COLO668 (cell line): ENCODE measurements around the gene CCDC112.
"Not testable (repeated sequence)": the region's sequence is repeated elsewhere in the genome, so short reads cannot be mapped to it uniquely, and the experiment has no call there.

Source experiments
- DNase-seq: peaks from one replicate; lab custom pipeline; 2025; ENCODE audit not compliant: unreplicated experiment; lab: John Stamatoyannopoulos, UW

CCDC112 gene

DNA sequence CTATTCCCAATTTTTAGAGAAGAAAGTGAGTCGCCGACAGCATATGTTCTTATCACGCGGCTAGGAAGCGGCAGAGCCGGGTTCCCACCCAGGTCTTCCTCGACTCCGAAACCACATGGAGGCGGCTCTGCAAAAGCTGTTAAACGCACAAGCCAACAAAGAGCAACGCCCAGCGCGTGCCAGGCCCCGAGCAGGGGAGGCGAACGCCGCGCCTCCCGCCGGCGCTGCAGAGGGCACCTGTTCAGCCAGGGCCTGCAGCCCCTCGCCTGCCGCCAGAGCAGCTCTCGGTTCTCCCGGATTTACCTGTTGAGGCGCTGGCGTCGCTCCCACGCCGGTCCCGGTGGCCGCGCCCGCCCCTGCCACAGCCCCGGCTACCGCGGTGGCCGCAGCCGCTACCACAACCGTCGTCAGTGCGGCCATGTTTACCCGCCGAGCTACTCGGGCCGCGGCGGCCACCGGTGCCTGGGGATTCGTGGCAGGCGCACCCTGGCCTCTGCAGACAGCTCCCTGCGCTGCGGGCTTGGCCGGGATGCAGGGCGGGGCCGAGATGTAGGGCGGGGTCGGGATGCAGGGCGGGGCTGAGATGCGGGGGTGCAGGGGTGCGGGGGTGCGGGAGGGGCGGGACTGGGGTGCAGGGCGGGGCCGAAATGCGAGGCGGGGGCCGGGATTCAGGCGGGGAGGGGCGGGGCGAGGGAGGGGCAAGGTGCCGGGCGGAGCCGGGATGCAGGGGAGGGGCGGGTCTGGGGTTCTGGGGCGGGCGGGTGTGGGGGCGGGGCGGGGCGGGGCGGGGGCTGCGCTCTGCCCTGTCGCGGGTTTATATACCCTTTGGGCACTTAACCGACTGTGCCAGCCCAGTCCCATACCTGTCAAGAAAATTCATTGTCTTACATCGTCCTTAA, at the start of gene CCDC112:
TSS of gene CCDC112 (minus strand) at position 531 of the 899 bp plus-strand sequence. CDS start at position 420, 111 bp downstream.
- peak; percentile 85 for DNase-seq

DNA sequence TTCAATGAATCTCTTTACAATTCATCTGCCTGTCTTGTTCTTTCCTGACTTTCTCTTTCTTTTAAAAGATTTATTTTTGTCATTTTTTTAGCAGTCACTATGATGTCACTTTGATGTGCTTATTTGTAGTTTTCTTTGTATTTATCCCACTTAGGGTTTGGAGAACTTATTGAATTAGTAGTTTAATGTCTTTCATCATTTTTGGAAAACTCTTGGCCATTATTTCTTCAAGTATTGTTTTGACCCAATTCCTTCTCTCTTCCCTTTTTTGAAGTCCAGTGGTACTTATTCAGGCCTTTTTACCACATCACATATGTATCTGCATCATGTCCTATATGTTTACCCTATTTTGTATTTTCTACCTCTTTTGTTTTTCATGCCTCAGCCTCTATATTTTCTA, 48.9 kb upstream of the CCDC112 start:
- no peak for DNase-seq

DNA sequence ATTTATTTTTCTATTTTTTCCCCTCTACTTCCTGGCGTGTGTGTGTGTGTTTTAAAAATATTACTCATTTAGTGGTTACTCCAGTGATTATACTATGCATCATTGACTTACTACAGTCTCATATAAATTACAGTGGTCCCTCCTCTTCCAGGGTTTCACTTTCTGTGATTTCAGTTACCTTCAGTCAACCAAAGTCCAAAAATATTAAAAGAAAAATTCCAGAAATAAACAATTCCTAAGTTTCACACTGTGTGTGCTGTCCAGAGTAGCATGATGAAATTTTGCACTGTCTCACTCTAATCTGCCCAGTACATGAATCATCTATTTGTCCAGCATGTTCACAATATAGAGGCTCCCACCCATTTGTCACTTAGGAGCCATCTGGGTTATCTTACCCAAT, 47.4 kb upstream of the CCDC112 start:
- DNase-seq = no peak

DNA sequence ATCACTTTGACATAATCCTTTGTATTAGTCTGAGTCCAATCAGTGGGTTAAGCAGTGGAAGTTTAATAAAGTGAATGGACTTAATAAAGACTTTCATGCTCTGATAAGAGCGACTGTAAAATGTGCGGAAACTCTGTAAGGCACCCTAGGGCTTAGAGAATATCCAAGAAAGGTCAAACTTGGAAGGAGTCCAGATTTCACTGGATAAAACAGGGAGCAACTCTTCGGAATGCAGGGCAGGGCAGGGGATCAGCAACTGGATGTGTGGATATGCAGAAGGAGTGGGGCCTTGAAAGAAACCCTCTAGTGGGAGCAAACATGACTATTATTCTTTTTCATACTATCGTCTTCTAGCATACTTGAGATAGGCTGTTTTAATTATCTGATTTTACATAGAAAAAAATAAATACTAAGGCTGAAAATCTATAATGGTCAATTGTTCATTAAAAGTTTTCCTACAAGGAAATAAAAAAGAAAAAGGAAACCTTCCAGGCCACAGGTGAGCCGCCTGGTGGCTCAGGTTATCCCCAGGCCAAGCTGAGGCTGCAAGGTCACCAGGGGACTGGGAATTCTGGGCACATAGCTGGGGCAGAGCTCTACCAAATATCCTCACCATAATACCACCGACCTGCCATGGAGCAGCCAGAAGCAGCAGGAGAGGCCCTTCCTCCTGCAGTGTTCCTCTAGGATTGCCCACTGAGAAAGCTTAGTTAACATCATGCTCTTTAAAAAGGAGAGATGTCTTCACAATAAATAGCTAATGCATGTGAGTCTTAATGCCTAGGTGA, 46.3 kb upstream of the CCDC112 start:
- DNase-seq = no peak

DNA sequence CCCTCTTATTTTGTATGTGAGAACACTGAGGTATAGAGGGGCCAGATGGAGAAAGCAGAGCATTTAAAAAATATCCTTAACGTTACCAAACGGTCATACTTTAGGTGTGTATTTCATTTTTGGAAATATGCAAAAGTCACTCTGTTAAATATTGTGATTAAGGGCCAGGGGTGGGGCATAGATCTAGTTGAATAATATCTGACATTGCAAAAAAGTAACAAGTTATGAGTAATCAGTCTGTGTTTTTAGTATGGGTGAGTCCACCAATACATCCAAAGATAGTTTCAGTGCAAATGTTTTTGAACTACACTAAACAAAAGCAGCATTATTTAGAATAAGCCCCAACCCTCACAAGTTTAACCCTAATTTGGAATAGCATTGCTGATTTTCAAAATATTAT, 45.3 kb upstream of the CCDC112 start:
- DNase-seq = no peak

- no peak for DNase-seq
Observed at GRCh38 chr5:115338851-115339250, 42.4 kb upstream of the CCDC112 start.

DNA sequence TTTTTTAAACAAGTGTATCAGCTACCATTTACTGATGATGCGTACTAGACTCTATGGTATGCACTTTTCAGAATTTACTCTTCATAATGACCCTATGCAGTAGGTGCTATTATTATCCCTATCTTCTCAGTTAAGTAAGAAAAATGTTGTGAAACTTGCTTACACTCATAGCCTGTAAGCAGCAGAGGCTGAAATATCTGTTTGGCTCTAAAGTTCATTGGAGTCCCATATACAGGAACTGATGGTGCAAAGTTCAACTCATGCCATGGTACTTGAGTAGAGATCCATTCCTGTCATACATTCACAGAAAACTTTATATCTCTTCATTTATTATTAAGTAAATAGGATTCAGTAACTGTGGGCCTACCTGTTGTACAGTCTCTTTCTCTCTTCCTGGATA, 41.4 kb upstream of the CCDC112 start:
- no peak for DNase-seq

DNA sequence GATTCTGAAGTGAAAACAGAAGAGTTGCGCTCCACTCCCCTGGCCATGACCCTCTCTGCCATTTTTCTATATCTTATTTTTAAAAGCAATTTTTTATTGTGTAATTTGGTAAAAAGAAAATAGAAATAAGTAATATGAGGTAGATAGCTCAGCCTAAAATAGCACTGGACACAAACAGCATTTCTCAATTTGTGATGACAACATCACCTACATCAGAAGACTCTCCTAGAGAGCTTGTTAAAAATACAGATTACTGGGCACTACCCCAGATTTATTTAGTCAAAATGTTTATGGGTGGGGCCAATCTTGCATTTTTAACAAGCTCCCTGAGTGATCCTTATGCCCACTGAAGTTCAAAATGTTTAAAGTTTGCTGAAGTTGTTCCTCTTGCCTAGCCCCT, 40.5 kb upstream of the CCDC112 start:
- DNase-seq = no peak

GRCh38 chr5:115336201-115336720, 39.8 kb upstream of the CCDC112 start:
- DNase-seq = no peak

- DNase-seq = no peak
Observed at GRCh38 chr5:115335301-115335700, 38.8 kb upstream of the CCDC112 start.

DNA sequence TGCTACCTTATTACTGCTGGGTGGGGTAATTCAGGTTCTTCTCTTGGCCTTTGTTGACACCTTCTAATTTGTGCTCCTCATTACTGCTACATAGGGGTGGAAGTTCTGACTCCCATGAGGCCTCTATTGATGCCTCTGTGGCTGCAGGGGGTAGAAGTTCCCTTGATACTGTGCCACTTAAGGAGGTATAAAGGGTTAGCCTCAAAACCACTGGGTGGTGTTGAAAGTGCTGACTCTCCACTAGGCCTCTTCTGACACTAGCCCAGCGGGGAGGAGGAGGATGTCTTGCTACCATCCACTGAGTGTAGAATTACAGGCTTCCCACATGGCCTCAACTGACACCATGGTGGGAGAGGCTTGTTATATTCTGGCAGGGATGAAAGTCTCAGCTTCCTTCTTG, 36.7 kb upstream of the CCDC112 start:
- DNase-seq = no peak

GRCh38 chr5:115330830-115331229, 34.4 kb upstream of the CCDC112 start:
- no peak for DNase-seq

GRCh38 chr5:115329475-115329874, 33.0 kb upstream of the CCDC112 start:
- no peak for DNase-seq

DNA sequence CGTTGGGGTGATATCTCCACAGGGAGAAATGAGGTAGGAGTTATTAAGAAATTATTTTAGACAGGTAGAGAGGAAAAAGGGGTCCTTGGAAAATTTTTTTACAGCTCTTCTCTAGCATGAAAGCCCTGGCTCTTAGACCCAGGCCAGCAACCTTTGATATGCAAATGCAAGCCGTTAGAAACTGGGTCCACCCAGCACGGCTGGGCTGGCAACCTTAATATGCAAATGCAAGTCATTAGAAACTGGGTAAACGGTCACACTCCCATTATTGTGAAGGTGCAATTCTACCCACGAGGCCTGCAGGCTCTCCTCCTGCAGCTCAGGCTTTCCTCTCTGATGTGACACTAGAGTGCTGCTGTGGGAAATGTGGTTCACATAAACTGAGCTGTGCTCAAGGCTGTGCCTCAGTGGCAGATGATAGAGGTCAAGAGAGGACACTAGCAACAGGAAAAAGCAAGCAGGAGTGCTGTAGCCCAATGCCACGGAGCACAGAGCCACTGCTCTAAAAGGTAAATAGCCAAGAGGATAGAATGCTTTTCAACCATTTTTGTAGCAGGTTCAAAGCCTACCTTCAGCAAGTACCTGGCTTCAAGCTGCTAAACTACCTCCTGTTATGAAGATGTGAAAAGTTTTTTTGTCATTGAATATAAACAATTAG, 32.3 kb upstream of the CCDC112 start:
- not testable (repeated sequence) for DNase-seq

- no peak for DNase-seq
Observed at GRCh38 chr5:115325296-115325959, 29.0 kb upstream of the CCDC112 start.

DNA sequence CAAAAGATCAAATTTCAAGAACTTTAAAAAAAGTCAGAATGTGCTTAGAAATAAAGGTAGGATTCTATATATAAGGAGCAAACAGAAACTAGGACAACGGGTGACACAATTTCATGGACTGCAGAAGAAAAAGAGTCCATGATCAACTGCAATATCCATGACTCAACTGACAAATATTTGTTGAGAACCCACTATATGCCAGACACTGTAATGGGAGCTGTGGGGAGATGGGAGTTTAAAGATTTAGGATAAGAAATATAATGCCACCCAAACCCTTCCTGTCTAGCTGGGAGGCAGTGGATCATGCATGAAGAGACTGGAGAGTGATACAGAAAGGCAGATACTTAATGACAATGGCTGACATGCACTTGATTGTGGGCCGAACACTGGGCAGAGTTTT, 27.6 kb upstream of the CCDC112 start:
- no peak for DNase-seq

GRCh38 chr5:115322729-115323128, 26.3 kb upstream of the CCDC112 start:
- DNase-seq = no peak

GRCh38 chr5:115321309-115321708, 24.9 kb upstream of the CCDC112 start:
- no peak for DNase-seq

- no peak for DNase-seq
Observed at GRCh38 chr5:115320515-115320914, 24.1 kb upstream of the CCDC112 start.

GRCh38 chr5:115320006-115320405, 23.6 kb upstream of the CCDC112 start:
- DNase-seq = no peak

- no peak for DNase-seq
Observed at GRCh38 chr5:115319007-115319406, 22.6 kb upstream of the CCDC112 start.
